SK-N-SH treated with all-trans-retinoic acid at 6 μM for 48 hours (cell line): ENCODE data around the gene RAET1G.
A peak's percentile ranks its signal among the peaks of the same experiment; 100 is the strongest.
"Not testable (repeated sequence)": the region's sequence is repeated elsewhere in the genome, so short reads cannot be mapped to it uniquely, and the experiment has no call there.

Source experiments
- ATAC-seq: fragments of 200-7000 bp; cut with Tn5 transposase; 3 replicates; pipeline ENCODE4 v1.9.1; 2020; ENCODE audit warnings: mild to moderate bottlenecking, moderate library complexity
- ARNTL ChIP-seq: fragments of 450-650 bp; formaldehyde crosslinking; IDR thresholded peaks from 2 replicates; pipeline ENCODE4 v1.5.0; 2020; ENCODE audit warnings: low read depth, mild to moderate bottlenecking, moderate library complexity, borderline replicate concordance
- BACH2 ChIP-seq: fragments of 250-450 bp; sonication (Bioruptor Pico); IDR thresholded peaks from 2 replicates; pipeline ENCODE4 v1.9.0; 2021; ENCODE audit warnings: mild to moderate bottlenecking, borderline replicate concordance
- CREB5 ChIP-seq: fragments of 250-450 bp; sonication (Bioruptor Pico); IDR thresholded peaks from 2 replicates; pipeline ENCODE4 v1.5.1; 2020; ENCODE audit warnings: low read depth, mild to moderate bottlenecking, moderate library complexity
- CSDC2 ChIP-seq: fragments of 250-450 bp; sonication (Bioruptor Pico); IDR thresholded peaks from 2 replicates; pipeline ENCODE4 v1.5.0; 2020; ENCODE audit warnings: mild to moderate bottlenecking, moderate library complexity
- CSRNP3 ChIP-seq: fragments of 250-450 bp; sonication (Bioruptor Pico); IDR thresholded peaks from 2 replicates; pipeline ENCODE4 v1.5.1; 2021; ENCODE audit warnings: mild to moderate bottlenecking, moderate library complexity
- ESRRG ChIP-seq: fragments of 250-450 bp; sonication (Bioruptor Pico); IDR thresholded peaks from 2 replicates; pipeline ENCODE4 v1.6.1; 2021; ENCODE audit warnings: mild to moderate bottlenecking
- GLIS3 ChIP-seq: fragments of 250-450 bp; sonication (Bioruptor Pico); IDR thresholded peaks from 2 replicates; pipeline ENCODE4 v1.5.0; 2020; ENCODE audit warnings: mild to moderate bottlenecking, moderate library complexity
- ISL1 ChIP-seq: fragments of 250-450 bp; sonication (Bioruptor Pico); IDR thresholded peaks from 2 replicates; pipeline ENCODE4 v2.1.2; 2022; ENCODE audit warnings: mild to moderate bottlenecking, moderate library complexity
- OSR1 ChIP-seq: fragments of 250-450 bp; sonication (Bioruptor Pico); IDR thresholded peaks from 2 replicates; pipeline ENCODE4 v1.8.0; 2022; ENCODE audit warnings: moderate library complexity, mild to moderate bottlenecking, inconsistent platforms
- PPARA ChIP-seq: fragments of 250-450 bp; sonication (Bioruptor Pico); IDR thresholded peaks from 2 replicates; pipeline ENCODE4 v1.5.0; 2020; ENCODE audit warnings: mild to moderate bottlenecking, borderline replicate concordance
- RARB ChIP-seq: fragments of 250-450 bp; sonication (Bioruptor Pico); IDR thresholded peaks from 2 replicates; pipeline ENCODE4 v1.8.0; 2021; ENCODE audit warnings: mild to moderate bottlenecking, moderate library complexity
- SNAI2 ChIP-seq: fragments of 250-450 bp; sonication (Bioruptor Pico); IDR thresholded peaks from 2 replicates; pipeline ENCODE4 v1.5.0; 2020; ENCODE audit warnings: mild to moderate bottlenecking, moderate library complexity
- TCF4 ChIP-seq: fragments of 250-450 bp; sonication (Bioruptor Pico); IDR thresholded peaks from 2 replicates; pipeline ENCODE4 v1.8.0; 2021; ENCODE audit warnings: mild to moderate bottlenecking, moderate library complexity, borderline replicate concordance
- TOX ChIP-seq: fragments of 250-450 bp; sonication (Bioruptor Pico); IDR thresholded peaks from 2 replicates; pipeline ENCODE4 v1.8.0; 2021; ENCODE audit warnings: mild to moderate bottlenecking, moderate library complexity, borderline replicate concordance
- ZC3H10 ChIP-seq: fragments of 250-450 bp; sonication (Bioruptor Pico); IDR thresholded peaks from 2 replicates; pipeline ENCODE4 v1.5.1; 2021; ENCODE audit warnings: mild to moderate bottlenecking, moderate library complexity
- ZFP3 ChIP-seq: fragments of 250-450 bp; sonication (Bioruptor Pico); IDR thresholded peaks from 2 replicates; pipeline ENCODE4 v1.5.0; 2020; ENCODE audit warnings: mild to moderate bottlenecking, moderate library complexity
- ZFP30 ChIP-seq: fragments of 450-650 bp; formaldehyde crosslinking; IDR thresholded peaks from 2 replicates; pipeline ENCODE4 v1.5.0; 2022; ENCODE audit warnings: mild to moderate bottlenecking, moderate library complexity
- ZNF565 ChIP-seq: fragments of 450-650 bp; formaldehyde crosslinking; conservative IDR thresholded peaks from 2 replicates; pipeline ENCODE4 v1.5.0; 2020; ENCODE audit warnings: low read depth, mild to moderate bottlenecking, moderate library complexity
- ZNF70 ChIP-seq: fragments of 450-650 bp; formaldehyde crosslinking; IDR thresholded peaks from 2 replicates; pipeline ENCODE4 v1.5.0; 2020; ENCODE audit warnings: mild to moderate bottlenecking, moderate library complexity
- TF ChIP-seq, protein P1 (sequence below): fragments of 250-450 bp; sonication (Bioruptor Pico); IDR thresholded peaks from 2 replicates; pipeline ENCODE4 v1.8.0; 2020; ENCODE audit warnings: mild to moderate bottlenecking, moderate library complexity, borderline replicate concordance
- TF ChIP-seq, protein P2 (sequence below): fragments of 250-450 bp; sonication (Bioruptor Pico); IDR thresholded peaks from 2 replicates; pipeline ENCODE4 v1.8.0; 2021; ENCODE audit warnings: low read depth, mild to moderate bottlenecking, moderate library complexity, borderline replicate concordance

The RAET1G gene

GRCh38 chr6:149929422-149929821, 6.5 kb upstream of the RAET1G start:
- TF ChIP-seq, protein P1, sequence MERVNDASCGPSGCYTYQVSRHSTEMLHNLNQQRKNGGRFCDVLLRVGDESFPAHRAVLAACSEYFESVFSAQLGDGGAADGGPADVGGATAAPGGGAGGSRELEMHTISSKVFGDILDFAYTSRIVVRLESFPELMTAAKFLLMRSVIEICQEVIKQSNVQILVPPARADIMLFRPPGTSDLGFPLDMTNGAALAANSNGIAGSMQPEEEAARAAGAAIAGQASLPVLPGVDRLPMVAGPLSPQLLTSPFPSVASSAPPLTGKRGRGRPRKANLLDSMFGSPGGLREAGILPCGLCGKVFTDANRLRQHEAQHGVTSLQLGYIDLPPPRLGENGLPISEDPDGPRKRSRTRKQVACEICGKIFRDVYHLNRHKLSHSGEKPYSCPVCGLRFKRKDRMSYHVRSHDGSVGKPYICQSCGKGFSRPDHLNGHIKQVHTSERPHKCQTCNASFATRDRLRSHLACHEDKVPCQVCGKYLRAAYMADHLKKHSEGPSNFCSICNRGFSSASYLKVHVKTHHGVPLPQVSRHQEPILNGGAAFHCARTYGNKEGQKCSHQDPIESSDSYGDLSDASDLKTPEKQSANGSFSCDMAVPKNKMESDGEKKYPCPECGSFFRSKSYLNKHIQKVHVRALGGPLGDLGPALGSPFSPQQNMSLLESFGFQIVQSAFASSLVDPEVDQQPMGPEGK (CRISPR knock-in tag): no peak
- no peak for TF ChIP-seq SNAI2 (CRISPR knock-in tag)
- TF ChIP-seq, all 23 proteins: peak for 0

DNA sequence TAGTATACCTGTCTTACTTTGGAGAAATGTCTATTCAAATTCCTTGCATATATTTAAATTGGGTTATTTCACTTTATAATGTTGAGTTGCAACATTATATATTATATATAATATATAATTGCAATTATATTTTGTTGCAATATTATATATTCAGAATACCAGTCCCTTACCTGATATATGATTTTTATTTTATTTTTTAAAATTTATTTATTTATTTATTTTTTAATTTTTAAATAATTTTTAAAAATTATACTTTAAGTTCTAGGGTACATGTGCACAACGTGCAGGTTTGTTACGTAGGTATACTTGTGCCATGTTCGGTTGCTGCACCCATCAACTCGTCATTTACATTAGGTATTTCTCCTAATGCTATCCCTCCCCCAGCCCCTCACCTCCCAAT, 4.1 kb upstream of the RAET1G start:
- not testable (repeated sequence) for ATAC-seq

More at GRCh38 chr6:149929422-149929821, 6.5 kb upstream of the RAET1G start:
- ATAC-seq: no peak

- no peak for TF ChIP-seq CSDC2 (CRISPR knock-in tag)
- TF ChIP-seq OSR1 (CRISPR knock-in tag): no peak
- no peak for TF ChIP-seq ZFP3
- TF ChIP-seq, protein P2, sequence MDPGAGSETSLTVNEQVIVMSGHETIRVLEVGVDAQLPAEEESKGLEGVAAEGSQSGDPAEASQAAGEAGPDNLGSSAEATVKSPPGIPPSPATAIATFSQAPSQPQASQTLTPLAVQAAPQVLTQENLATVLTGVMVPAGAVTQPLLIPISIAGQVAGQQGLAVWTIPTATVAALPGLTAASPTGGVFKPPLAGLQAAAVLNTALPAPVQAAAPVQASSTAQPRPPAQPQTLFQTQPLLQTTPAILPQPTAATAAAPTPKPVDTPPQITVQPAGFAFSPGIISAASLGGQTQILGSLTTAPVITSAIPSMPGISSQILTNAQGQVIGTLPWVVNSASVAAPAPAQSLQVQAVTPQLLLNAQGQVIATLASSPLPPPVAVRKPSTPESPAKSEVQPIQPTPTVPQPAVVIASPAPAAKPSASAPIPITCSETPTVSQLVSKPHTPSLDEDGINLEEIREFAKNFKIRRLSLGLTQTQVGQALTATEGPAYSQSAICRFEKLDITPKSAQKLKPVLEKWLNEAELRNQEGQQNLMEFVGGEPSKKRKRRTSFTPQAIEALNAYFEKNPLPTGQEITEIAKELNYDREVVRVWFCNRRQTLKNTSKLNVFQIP (CRISPR knock-in tag): no peak
- TF ChIP-seq TOX (CRISPR knock-in tag): no peak
- no peak for TF ChIP-seq TCF4
- no peak for TF ChIP-seq ESRRG (CRISPR knock-in tag)
- no peak for TF ChIP-seq CREB5 (CRISPR knock-in tag)
- TF ChIP-seq ISL1: no peak
- no peak for TF ChIP-seq SNAI2 (CRISPR knock-in tag)
- TF ChIP-seq ZFP30 (CRISPR knock-in tag): no peak
- TF ChIP-seq ARNTL (CRISPR knock-in tag): no peak
- peak; percentile 87 for ATAC-seq
These were observed 3.3 kb upstream of the RAET1G start for GRCh38 chr6:149925974-149926777.

GRCh38 chr6:149925253-149925973, 2.5 kb upstream of the RAET1G start:
- no peak for TF ChIP-seq TOX (CRISPR knock-in tag)
- no peak for TF ChIP-seq BACH2
- TF ChIP-seq ZNF565 (CRISPR knock-in tag): no peak
- no peak for TF ChIP-seq SNAI2 (CRISPR knock-in tag)
- no peak for TF ChIP-seq CSRNP3
- TF ChIP-seq ZC3H10 (CRISPR knock-in tag): no peak
- no peak for TF ChIP-seq TCF4
- TF ChIP-seq ZNF70: no peak
- TF ChIP-seq CSDC2 (CRISPR knock-in tag): no peak
- no peak for TF ChIP-seq RARB (CRISPR knock-in tag)
- no peak for TF ChIP-seq PPARA (CRISPR knock-in tag)
- TF ChIP-seq ISL1: no peak
- no peak for TF ChIP-seq ZFP30 (CRISPR knock-in tag)
- TF ChIP-seq, protein P1 (CRISPR knock-in tag): no peak
- TF ChIP-seq, protein P2 (CRISPR knock-in tag): no peak
- no peak for TF ChIP-seq ZFP3
- TF ChIP-seq GLIS3: no peak
- TF ChIP-seq OSR1 (CRISPR knock-in tag): no peak
- no peak for TF ChIP-seq CREB5 (CRISPR knock-in tag)
- no peak for TF ChIP-seq ARNTL (CRISPR knock-in tag)
- ATAC-seq: peak; percentile 1; the same call in 2 of the 3 replicates
